M059J (cell line): ENCODE data around the gene WWOX. TPM values are rescaled to one million over a fixed set of nuclear protein-coding genes. Genes with fewer than 3 reads are reported as not detected.

Source experiments
- DNase-seq: peaks from one replicate; pipeline ENCODE4 v3.0.0-alpha.2; 2012; ENCODE audit warnings: low read depth
- total RNA-seq: library from RNA; depleted of rRNA; stranded (reverse); fragments of >200 nt; shearing (Covaris generic); gene quantifications from 2 replicates; pipeline ENCODE4 v1.2.3, GENCODE V29; 2014

WWOX gene
- total RNA-seq, 1 experiment from 2014 or later: 13.7 TPM

- no peak for DNase-seq
Observed at GRCh38 chr16:78195797-78196196, 96.3 kb downstream of the WWOX start.

- no peak for DNase-seq
Observed at GRCh38 chr16:78196502-78196901, 97.0 kb downstream of the WWOX start.

- DNase-seq: no peak
Observed at GRCh38 chr16:78198288-78198687, 98.8 kb downstream of the WWOX start.

- DNase-seq: no peak
Observed at GRCh38 chr16:78199325-78200022, 100.0 kb downstream of the WWOX start.

- no peak for DNase-seq
Observed at GRCh38 chr16:78200023-78200389, 100.6 kb downstream of the WWOX start.

- DNase-seq: no peak
Observed at GRCh38 chr16:78200623-78201096, 101.2 kb downstream of the WWOX start.

GRCh38 chr16:78205506-78205905 lies 106.1 kb downstream of the WWOX start:
- DNase-seq: no peak

GRCh38 chr16:78206623-78207223 lies 107.3 kb downstream of the WWOX start:
- no peak for DNase-seq

- peak; percentile 48 for DNase-seq
Observed at GRCh38 chr16:78209951-78210661, 110.7 kb downstream of the WWOX start.

- no peak for DNase-seq
Observed at GRCh38 chr16:78211020-78211599, 111.7 kb downstream of the WWOX start.

- no peak for DNase-seq
Observed at GRCh38 chr16:78211946-78212345, 112.5 kb downstream of the WWOX start.

- no peak for DNase-seq
Observed at GRCh38 chr16:78212674-78213073, 113.2 kb downstream of the WWOX start.

- DNase-seq: no peak
Observed at GRCh38 chr16:78213751-78214150, 114.3 kb downstream of the WWOX start.

GRCh38 chr16:78215222-78215621 lies 115.8 kb downstream of the WWOX start:
- no peak for DNase-seq

- DNase-seq: peak; percentile 7
Observed at GRCh38 chr16:78216166-78216745, 116.8 kb downstream of the WWOX start.

- no peak for DNase-seq
Observed at GRCh38 chr16:78217276-78217675, 117.8 kb downstream of the WWOX start.

- no peak for DNase-seq
Observed at GRCh38 chr16:78218279-78218678, 118.8 kb downstream of the WWOX start.

- no peak for DNase-seq
Observed at GRCh38 chr16:78218856-78219651, 119.6 kb downstream of the WWOX start.

GRCh38 chr16:78220571-78220970 lies 121.1 kb downstream of the WWOX start:
- no peak for DNase-seq

- no peak for DNase-seq
Observed at GRCh38 chr16:78221892-78222291, 122.4 kb downstream of the WWOX start.

- no peak for DNase-seq
Observed at GRCh38 chr16:78224342-78224741, 124.9 kb downstream of the WWOX start.
